GM10248 (cell line): ENCODE data around the gene STIP1.

Experiments used
- CTCF ChIA-PET: fragments of 300-600 bp; sonication (Branson Sonifier 250); formaldehyde crosslinking; extraction: SDS; loops from one replicate; lab custom pipeline; 2021; ENCODE audit warnings: antibody characterized with exemption; lab: Yijun Ruan, JAX
- POLR2A ChIA-PET: fragments of 350-650 bp; sonication (Branson Sonifier 250); formaldehyde crosslinking; extraction: SDS; loops from one replicate; lab custom pipeline; 2020; ENCODE audit warnings: antibody characterized with exemption; lab: Yijun Ruan, JAX
- DNase-seq: peaks from one replicate; pipeline ENCODE4 v3.0.0; 2012; ENCODE audit errors: extremely low spot score
- TF ChIP-seq, protein P1 (sequence below): IDR thresholded peaks from 2 replicates; pipeline ENCODE4 v1.5.1; 2012; ENCODE audit warnings: mild to moderate bottlenecking, low read depth; ENCODE audit errors: extremely low read depth, missing control alignments, control extremely low read depth

STIP1 gene

GRCh38 chr11:64240435-64241240 is 54.7 kb downstream of the STIP1 start, which contains the start of gene FKBP2:
Gene FKBP2 (plus strand): TSS chr11:64241095. CDS start chr11:64242388, 1,293 bp downstream.
- DNase-seq = peak; percentile 93
- CTCF ChIA-PET = interaction anchor here (0.8 to 30.9 kb wide), 5 partner anchors 10 to 91 kb away, joined by 3 to 368 read pairs (median 5); partner anchors contain the start of genes FERMT3, NUDT22, PLCB3 and TRPT1
- POLR2A ChIA-PET = interaction anchor here (0.6 to 1.6 kb wide), 12 partner anchors 9 to 1890 kb away, joined by 3 to 13 read pairs (median 5); partner anchors contain the start of genes FERMT3, NUDT22, PRDX5 and STIP1
- TF ChIP-seq, protein P1, sequence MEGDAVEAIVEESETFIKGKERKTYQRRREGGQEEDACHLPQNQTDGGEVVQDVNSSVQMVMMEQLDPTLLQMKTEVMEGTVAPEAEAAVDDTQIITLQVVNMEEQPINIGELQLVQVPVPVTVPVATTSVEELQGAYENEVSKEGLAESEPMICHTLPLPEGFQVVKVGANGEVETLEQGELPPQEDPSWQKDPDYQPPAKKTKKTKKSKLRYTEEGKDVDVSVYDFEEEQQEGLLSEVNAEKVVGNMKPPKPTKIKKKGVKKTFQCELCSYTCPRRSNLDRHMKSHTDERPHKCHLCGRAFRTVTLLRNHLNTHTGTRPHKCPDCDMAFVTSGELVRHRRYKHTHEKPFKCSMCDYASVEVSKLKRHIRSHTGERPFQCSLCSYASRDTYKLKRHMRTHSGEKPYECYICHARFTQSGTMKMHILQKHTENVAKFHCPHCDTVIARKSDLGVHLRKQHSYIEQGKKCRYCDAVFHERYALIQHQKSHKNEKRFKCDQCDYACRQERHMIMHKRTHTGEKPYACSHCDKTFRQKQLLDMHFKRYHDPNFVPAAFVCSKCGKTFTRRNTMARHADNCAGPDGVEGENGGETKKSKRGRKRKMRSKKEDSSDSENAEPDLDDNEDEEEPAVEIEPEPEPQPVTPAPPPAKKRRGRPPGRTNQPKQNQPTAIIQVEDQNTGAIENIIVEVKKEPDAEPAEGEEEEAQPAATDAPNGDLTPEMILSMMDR = no peak

GRCh38 chr11:64241241-64241490 is 55.2 kb downstream of the STIP1 start:
- TF ChIP-seq, protein P1 = no peak
- ChIA-PET POLR2A (interaction anchor here (0.6 to 1.6 kb wide), 13 partner anchors 9 to 1890 kb away, joined by 3 to 13 read pairs (median 4); partner anchors contain the start of genes FERMT3, NUDT22, PRDX5 and STIP1), CTCF (interaction anchor here (0.7 to 30.9 kb wide), 5 partner anchors 10 to 90 kb away, joined by 3 to 368 read pairs (median 5); partner anchors contain the start of genes FERMT3, NUDT22, PLCB3 and TRPT1)
- DNase-seq = peak; percentile 97

DNA sequence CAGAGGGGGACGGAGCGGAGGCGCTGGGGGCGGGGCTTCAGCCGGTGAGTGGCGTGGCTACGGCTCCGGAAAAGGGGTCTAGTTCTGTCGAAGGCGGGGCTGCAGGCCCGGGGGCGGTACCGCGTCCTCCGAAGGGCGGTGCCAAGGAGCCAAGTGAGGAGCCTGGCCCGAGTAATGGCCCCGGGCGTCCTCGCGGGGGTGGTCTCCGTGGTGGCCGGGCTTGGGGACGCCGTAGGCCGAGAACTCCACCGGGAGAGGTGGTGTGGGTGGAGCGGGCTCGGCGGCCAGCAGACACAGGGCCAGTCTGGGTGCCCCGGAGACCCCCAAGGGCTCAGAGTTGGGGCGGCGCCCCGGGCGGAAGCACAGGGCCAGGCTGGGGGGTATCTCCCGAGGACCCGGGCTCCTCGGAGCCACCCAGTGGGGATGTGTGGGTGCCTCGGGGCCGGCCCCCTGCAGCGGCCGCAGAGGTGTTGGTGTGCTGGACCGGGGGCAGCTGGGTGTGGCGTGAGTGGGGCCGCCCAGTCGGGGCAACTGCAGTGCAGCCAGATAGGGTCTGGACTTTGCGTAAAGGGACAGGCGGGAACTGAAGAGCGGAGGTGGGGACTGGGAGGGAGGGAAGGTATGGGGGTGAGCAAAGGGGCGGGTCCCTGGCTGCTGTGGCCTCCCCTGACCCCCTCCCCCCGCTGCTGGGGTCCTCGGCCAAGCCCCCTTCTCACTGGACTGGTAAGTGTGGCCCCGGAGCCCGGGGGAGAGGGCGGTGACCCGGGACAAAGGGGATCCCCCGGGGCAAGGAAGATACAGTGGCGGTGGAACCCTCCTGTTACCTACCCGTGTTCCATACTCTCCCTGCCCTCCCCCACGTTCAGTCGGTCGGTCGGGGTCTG is 55.8 kb downstream of the STIP1 start:
- CTCF ChIA-PET = interaction anchor here (0.7 to 30.9 kb wide), 5 partner anchors 9 to 90 kb away, joined by 3 to 368 read pairs (median 5); partner anchors contain the start of genes FERMT3, NUDT22, PLCB3 and TRPT1
- TF ChIP-seq, protein P1 = no peak

GRCh38 chr11:64243236-64243854 is 57.4 kb downstream of the STIP1 start:
- ChIA-PET CTCF (interaction anchor here (0.7 to 30.9 kb wide), 9 partner anchors 9 to 60 kb away, joined by 3 to 368 read pairs (median 3); partner anchors contain the start of genes CATSPERZ, DNAJC4, FERMT3 and NUDT22), POLR2A (interaction anchor here (0.5 to 1.7 kb wide), 4 partner anchors 16 to 59 kb away, joined by 3 to 7 read pairs (median 5); no protein-coding TSS in a partner anchor)
- TF ChIP-seq, protein P1 = no peak
- no peak for DNase-seq

More for the DNA sequence above, 55.8 kb downstream of the STIP1 start:
- POLR2A ChIA-PET = interaction anchor here (0.6 to 1.6 kb wide), 13 partner anchors 10 to 1889 kb away, joined by 3 to 13 read pairs (median 4); partner anchors contain the start of genes FERMT3, NUDT22, PRDX5 and STIP1
- DNase-seq = peak; percentile 53

GRCh38 chr11:64244107-64244506 is 58.1 kb downstream of the STIP1 start:
- CTCF ChIA-PET = interaction anchor here (1.0 to 30.9 kb wide), 5 partner anchors 8 to 60 kb away, joined by 3 to 368 read pairs (median 8); partner anchors contain the start of genes CATSPERZ and FERMT3
- POLR2A ChIA-PET = interaction anchor here (0.5 to 1.7 kb wide), 3 partner anchors 17 to 60 kb away, joined by 3 to 7 read pairs (median 4); no protein-coding TSS in a partner anchor
- DNase-seq = no peak
- TF ChIP-seq, protein P1 = no peak
